ENCODE data around the gene SUMO4.
A peak's percentile ranks its signal among the peaks of the same experiment; 100 is the strongest.

SUMO4 gene

DNA sequence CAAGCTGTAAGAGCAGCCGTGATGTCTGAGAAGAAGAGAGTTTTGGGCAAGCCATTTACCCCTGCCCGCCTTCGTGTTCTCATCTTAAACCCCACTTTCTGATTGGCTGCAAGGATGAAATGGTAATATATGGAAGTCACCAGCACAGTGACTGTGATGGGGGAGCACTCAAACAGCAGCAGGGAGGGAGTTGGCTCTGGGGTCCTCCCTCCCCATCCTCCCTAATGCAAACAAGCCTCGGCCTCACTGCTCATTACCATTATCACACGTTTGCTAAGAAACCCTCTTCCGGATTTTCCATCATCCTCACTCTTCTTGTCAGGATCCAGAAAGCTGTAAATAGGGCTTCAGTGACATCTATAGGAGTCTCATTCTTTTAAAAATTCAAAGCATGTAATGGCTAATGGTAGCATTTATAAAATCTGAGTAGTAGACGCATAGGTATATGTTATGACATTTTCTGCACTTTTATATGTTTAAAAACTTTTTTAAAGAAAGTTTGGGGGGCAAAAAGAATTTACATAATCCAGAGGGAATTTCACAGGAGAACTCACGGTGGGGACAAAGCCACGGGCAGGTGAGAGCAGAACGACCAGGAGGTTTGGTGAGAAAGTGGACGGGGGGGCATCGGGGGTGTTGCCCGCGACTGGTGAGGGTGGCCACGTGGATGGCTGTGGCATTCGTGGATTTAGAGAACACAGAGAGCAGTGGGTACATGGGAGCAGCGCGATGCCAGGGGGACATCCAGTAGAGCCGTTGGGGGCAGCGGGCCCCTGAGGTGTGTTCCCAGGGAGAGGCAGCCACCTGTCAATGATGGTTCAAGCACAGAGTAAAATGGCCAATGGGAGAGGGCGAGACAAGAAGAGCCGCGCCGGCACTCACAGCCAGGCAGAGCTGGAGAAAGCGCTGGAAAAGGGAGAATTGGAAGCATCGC lies 29.6 kb downstream of the SUMO4 start:
- WGBS (ENCODE audit: insufficient coverage) = 96% methylated on average over 22 of the region's 26 CpGs
- DNase-seq = no peak
- POLR2A ChIA-PET = no interaction called here
- H3K4me3 ChIP-seq (ENCODE audit: control insufficient read depth in 1 of 7, extremely low read depth in 1 of 7, insufficient read depth in 4 of 7, low read depth in 2 of 7, low read length in 6 of 7) = no peak overlapping the region
- no peaks in the 10 kb centered on the region for H3K36me3 ChIP-seq (ENCODE audit: control insufficient read depth in 4 of 4, insufficient read depth in 4 of 4, low read length in 3 of 4)
- H3K9me3 ChIP-seq (ENCODE audit: control extremely low read depth in 1 of 5, control insufficient read depth in 4 of 5, insufficient read depth in 2 of 5, low read depth in 1 of 5, low read length in 4 of 5) = no peaks in the 10 kb centered on the region
- H3K27ac ChIP-seq (ENCODE audit: insufficient read depth in 1 of 2, low read depth in 1 of 2, low read length in 2 of 2, poor library complexity in 1 of 2, severe bottlenecking in 2 of 2) = no peak overlapping the region
- H3K4me1 ChIP-seq (ENCODE audit: control extremely low read depth in 1 of 4, control insufficient read depth in 4 of 4, insufficient read depth in 4 of 4, low read length in 3 of 4) = peaks cover 0 to 10% (median 4%) of the 10 kb centered on the region in 4 experiments
- no peaks in the 10 kb centered on the region for H3K27me3 ChIP-seq (replicated peaks in 2 of 5; ENCODE audit: control insufficient read depth in 4 of 5, insufficient read depth in 5 of 5, low read length in 4 of 5)
- CTCF ChIA-PET = interaction anchor here (1.0 to 8.2 kb wide), 8 partner anchors 9 to 406 kb away, joined by 3 to 86 read pairs (median 6); no protein-coding TSS in a partner anchor

DNA sequence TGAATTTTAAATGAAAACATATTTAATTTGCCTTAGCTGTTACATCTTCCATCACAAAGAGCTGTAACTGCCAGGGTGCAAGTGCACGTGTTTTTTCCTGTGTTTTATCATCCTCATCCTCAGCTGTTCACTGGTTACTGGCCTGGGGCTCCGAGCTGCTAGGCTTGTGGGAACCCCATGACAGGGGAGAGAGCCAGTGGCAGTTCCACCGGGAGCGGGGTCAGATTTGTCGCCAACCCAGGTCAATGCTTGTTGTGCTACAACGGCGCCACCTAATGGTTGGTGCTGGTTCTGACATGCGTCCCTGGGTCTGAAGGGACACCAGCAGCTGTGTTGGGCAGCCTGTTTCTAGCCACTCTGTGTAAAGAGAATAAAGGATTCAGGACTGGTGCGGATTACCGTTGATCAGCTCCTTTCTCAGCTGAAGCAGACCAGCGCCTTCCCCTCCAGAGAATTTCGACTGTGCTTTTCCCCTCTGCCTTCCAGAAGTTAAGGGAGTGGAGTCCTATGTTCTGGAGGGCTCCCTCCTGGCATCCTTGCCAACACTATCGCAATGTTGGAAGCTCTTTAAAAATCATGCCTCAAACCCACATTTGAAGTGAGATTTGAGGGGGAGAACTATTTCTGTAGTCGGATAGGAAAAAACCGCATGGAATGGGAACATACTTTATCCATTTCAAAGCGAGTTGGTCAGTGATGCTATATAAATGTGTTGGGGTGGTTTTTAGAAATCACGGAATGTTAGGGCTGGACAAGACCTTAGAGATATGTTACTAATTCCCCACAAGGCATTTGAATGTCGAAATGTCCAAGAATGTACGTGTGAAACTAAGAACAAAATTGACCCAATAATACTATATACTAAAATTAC lies 32.1 kb downstream of the SUMO4 start:
- no peaks in the 10 kb centered on the region for H3K27me3 ChIP-seq (replicated peaks in 2 of 5; ENCODE audit: control insufficient read depth in 4 of 5, insufficient read depth in 5 of 5, low read length in 4 of 5)
- H3K36me3 ChIP-seq (ENCODE audit: control insufficient read depth in 4 of 4, insufficient read depth in 4 of 4, low read length in 3 of 4) = no peaks in the 10 kb centered on the region
- no peak overlapping the region for H3K27ac ChIP-seq (ENCODE audit: insufficient read depth in 1 of 2, low read depth in 1 of 2, low read length in 2 of 2, poor library complexity in 1 of 2, severe bottlenecking in 2 of 2)
- H3K4me1 ChIP-seq (ENCODE audit: control extremely low read depth in 1 of 4, control insufficient read depth in 4 of 4, insufficient read depth in 4 of 4, low read length in 3 of 4) = peaks cover 0 to 10% (median 4%) of the 10 kb centered on the region in 4 experiments
- peak; percentile 82 to 89 (median 83) for DNase-seq
- POLR2A ChIA-PET = interaction anchor here (0.6 to 0.7 kb wide), 4 partner anchors 57 to 242 kb away, joined by 3 to 5 read pairs (median 3); no protein-coding TSS in a partner anchor
- WGBS (ENCODE audit: insufficient coverage) = 10% methylated on average over 10 of the region's 19 CpGs
- no peaks in the 10 kb centered on the region for H3K9me3 ChIP-seq (ENCODE audit: control extremely low read depth in 1 of 5, control insufficient read depth in 4 of 5, insufficient read depth in 2 of 5, low read depth in 1 of 5, low read length in 4 of 5)
- CTCF ChIA-PET = interaction anchor here (0.6 to 8.2 kb wide), 50 partner anchors 9 to 855 kb away, joined by 3 to 86 read pairs (median 5); no protein-coding TSS in a partner anchor
- peak overlapping the region in 2 of 7 experiments; percentile 56 to 58 for H3K4me3 ChIP-seq (ENCODE audit: control insufficient read depth in 1 of 7, extremely low read depth in 1 of 7, insufficient read depth in 4 of 7, low read depth in 2 of 7, low read length in 6 of 7)

DNA sequence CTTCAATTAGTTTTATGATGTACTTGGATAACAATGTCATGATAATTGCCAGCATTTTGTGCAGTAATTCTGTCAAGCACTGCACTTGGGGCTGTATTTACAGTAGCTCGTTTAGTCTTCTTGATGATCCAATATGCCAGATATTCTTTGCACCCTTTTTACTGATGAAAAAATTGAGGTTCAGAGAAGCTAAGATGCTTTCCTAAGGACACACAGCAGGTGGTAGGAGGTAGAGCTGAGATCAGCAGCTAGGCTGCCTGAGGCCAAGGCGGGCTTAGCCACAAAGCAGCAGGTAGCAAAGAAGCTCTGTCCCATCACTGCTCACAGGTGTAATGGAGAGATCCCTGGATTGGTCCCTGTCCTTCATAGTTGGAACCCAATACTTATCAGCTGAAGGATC lies 33.3 kb downstream of the SUMO4 start:
- 100% methylated on average over 2 of the region's 2 CpGs for WGBS (ENCODE audit: insufficient coverage)
- POLR2A ChIA-PET = no interaction called here
- no peak for DNase-seq

DNA sequence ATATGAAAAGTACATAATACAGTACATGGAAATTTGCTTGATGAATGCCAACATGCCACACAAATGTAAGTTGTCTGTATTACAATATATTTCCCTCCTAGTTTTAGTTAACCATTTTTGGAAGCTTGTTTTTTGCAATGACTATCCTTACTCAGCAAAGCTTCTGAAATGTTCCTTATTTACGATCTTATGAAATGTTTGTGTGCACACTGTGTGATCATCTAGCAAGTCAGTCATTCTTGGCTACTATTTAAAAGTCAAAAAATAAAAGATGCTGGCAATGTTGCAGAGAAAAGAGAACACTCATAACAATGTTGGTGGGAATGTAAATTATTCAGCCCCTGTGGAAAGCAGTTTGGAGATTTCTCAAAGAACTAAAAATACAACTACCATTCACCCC lies 33.8 kb downstream of the SUMO4 start:
- Histone ChIP-seq H3K27me3 (replicated peaks in 2 of 5; ENCODE audit: control insufficient read depth in 4 of 5, insufficient read depth in 5 of 5, low read length in 4 of 5) (no peaks in the 10 kb centered on the region), H3K4me1 (ENCODE audit: control extremely low read depth in 1 of 4, control insufficient read depth in 4 of 4, insufficient read depth in 4 of 4, low read length in 3 of 4) (peaks cover 0 to 10% (median 4%) of the 10 kb centered on the region in 4 experiments), H3K9me3 (ENCODE audit: control extremely low read depth in 1 of 5, control insufficient read depth in 4 of 5, insufficient read depth in 2 of 5, low read depth in 1 of 5, low read length in 4 of 5) (no peaks in the 10 kb centered on the region), H3K27ac (ENCODE audit: insufficient read depth in 1 of 2, low read depth in 1 of 2, low read length in 2 of 2, poor library complexity in 1 of 2, severe bottlenecking in 2 of 2) (no peak overlapping the region), H3K4me3 (ENCODE audit: control insufficient read depth in 1 of 7, extremely low read depth in 1 of 7, insufficient read depth in 4 of 7, low read depth in 2 of 7, low read length in 6 of 7) (no peak overlapping the region), H3K36me3 (ENCODE audit: control insufficient read depth in 4 of 4, insufficient read depth in 4 of 4, low read length in 3 of 4) (no peaks in the 10 kb centered on the region)
- CTCF ChIA-PET = interaction anchor here (0.8 to 8.2 kb wide), 11 partner anchors 13 to 856 kb away, joined by 3 to 86 read pairs (median 4); no protein-coding TSS in a partner anchor
- WGBS (ENCODE audit: insufficient coverage) = no CpG with 5 or more reads among the region's 1 CpG
- POLR2A ChIA-PET = no interaction called here
- no peak for DNase-seq

More for the DNA sequence above, 33.3 kb downstream of the SUMO4 start:
- Histone ChIP-seq H3K36me3 (ENCODE audit: control insufficient read depth in 4 of 4, insufficient read depth in 4 of 4, low read length in 3 of 4) (no peaks in the 10 kb centered on the region), H3K4me1 (ENCODE audit: control extremely low read depth in 1 of 4, control insufficient read depth in 4 of 4, insufficient read depth in 4 of 4, low read length in 3 of 4) (peaks cover 0 to 10% (median 4%) of the 10 kb centered on the region in 4 experiments), H3K27ac (ENCODE audit: insufficient read depth in 1 of 2, low read depth in 1 of 2, low read length in 2 of 2, poor library complexity in 1 of 2, severe bottlenecking in 2 of 2) (no peak overlapping the region), H3K27me3 (replicated peaks in 2 of 5; ENCODE audit: control insufficient read depth in 4 of 5, insufficient read depth in 5 of 5, low read length in 4 of 5) (no peaks in the 10 kb centered on the region), H3K9me3 (ENCODE audit: control extremely low read depth in 1 of 5, control insufficient read depth in 4 of 5, insufficient read depth in 2 of 5, low read depth in 1 of 5, low read length in 4 of 5) (no peaks in the 10 kb centered on the region), H3K4me3 (ENCODE audit: control insufficient read depth in 1 of 7, extremely low read depth in 1 of 7, insufficient read depth in 4 of 7, low read depth in 2 of 7, low read length in 6 of 7) (no peak overlapping the region)
- CTCF ChIA-PET = interaction anchor here (0.8 to 8.2 kb wide), 13 partner anchors 13 to 856 kb away, joined by 3 to 86 read pairs (median 6); no protein-coding TSS in a partner anchor

DNA sequence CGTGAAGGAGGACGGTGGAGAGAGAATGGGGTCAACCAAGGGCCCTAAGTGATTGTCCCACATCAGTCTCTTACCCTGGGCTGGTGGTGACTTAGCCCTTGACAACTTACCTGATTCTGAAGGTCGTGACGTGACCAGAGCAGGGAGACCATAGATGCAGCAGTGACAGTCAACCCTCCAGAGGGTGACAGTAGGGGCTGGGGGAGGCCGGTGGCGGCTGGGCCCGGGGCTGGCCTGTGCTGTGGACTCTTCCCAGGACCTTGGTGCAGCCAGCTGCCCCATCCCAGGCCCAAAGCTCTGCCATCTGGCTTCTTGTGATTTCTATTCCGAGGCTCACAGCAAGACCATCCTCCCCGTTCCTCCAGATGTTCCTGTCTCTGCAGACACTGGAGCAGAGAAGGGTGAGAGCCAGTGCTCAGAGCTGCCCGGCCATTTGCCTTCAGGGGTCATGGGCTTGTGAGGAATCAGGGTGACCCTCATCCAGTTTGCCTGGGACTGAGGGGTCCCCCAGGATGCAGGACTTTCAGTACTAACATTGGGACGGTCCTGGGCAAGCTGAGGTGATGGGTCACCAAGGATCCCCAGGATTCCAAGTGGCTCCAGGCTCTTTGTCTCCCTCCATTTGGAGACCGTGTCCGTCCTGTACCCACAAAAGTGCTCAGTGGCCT lies 36.0 kb downstream of the SUMO4 start:
- CTCF ChIA-PET = interaction anchor here (0.8 to 1.6 kb wide), 6 partner anchors 28 to 409 kb away, joined by 3 to 5 read pairs (median 4); no protein-coding TSS in a partner anchor
- 93% methylated on average over 13 of the region's 13 CpGs for WGBS (ENCODE audit: insufficient coverage)
- Histone ChIP-seq H3K27ac (ENCODE audit: insufficient read depth in 1 of 2, low read depth in 1 of 2, low read length in 2 of 2, poor library complexity in 1 of 2, severe bottlenecking in 2 of 2) (no peak overlapping the region), H3K4me1 (ENCODE audit: control extremely low read depth in 1 of 4, control insufficient read depth in 4 of 4, insufficient read depth in 4 of 4, low read length in 3 of 4) (peaks cover 0 to 10% (median 4%) of the 10 kb centered on the region in 4 experiments), H3K27me3 (replicated peaks in 2 of 5; ENCODE audit: control insufficient read depth in 4 of 5, insufficient read depth in 5 of 5, low read length in 4 of 5) (no peaks in the 10 kb centered on the region), H3K36me3 (ENCODE audit: control insufficient read depth in 4 of 4, insufficient read depth in 4 of 4, low read length in 3 of 4) (no peaks in the 10 kb centered on the region), H3K4me3 (ENCODE audit: control insufficient read depth in 1 of 7, extremely low read depth in 1 of 7, insufficient read depth in 4 of 7, low read depth in 2 of 7, low read length in 6 of 7) (no peak overlapping the region), H3K9me3 (ENCODE audit: control extremely low read depth in 1 of 5, control insufficient read depth in 4 of 5, insufficient read depth in 2 of 5, low read depth in 1 of 5, low read length in 4 of 5) (no peaks in the 10 kb centered on the region)
- no peak for DNase-seq
- POLR2A ChIA-PET = no interaction called here

DNA sequence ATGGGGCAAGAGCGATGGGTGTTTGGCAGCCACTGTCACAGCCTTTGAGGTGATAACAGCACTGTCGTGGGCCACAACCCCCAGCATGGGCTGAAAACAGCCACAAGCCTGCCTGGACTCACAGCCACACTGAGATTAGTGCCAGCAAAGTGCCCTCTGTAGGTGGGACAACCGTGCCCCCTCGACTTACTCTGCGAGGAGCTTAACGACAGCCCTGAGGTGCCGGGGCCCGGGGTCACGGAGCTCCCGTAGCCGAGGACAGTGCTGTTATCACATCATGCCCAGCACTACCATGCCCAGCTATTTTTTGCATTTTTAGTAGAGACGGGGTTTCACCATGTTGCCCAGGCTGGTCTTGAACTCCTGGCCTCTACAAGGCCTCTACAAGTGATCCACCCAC lies 36.6 kb downstream of the SUMO4 start:
- 95% methylated on average over 12 of the region's 12 CpGs for WGBS (ENCODE audit: insufficient coverage)
- no peak for DNase-seq
- no peak overlapping the region for H3K4me3 ChIP-seq (ENCODE audit: control insufficient read depth in 1 of 7, extremely low read depth in 1 of 7, insufficient read depth in 4 of 7, low read depth in 2 of 7, low read length in 6 of 7)
- POLR2A ChIA-PET = no interaction called here
- H3K9me3 ChIP-seq (ENCODE audit: control extremely low read depth in 1 of 5, control insufficient read depth in 4 of 5, insufficient read depth in 2 of 5, low read depth in 1 of 5, low read length in 4 of 5) = no peaks in the 10 kb centered on the region
- peaks cover 0 to 8% (median 4%) of the 10 kb centered on the region in 4 experiments for H3K4me1 ChIP-seq (ENCODE audit: control extremely low read depth in 1 of 4, control insufficient read depth in 4 of 4, insufficient read depth in 4 of 4, low read length in 3 of 4)
- CTCF ChIA-PET = interaction anchor here (0.8 to 1.6 kb wide), 7 partner anchors 11 to 410 kb away, joined by 3 to 5 read pairs (median 3); no protein-coding TSS in a partner anchor
- no peaks in the 10 kb centered on the region for H3K27me3 ChIP-seq (replicated peaks in 2 of 5; ENCODE audit: control insufficient read depth in 4 of 5, insufficient read depth in 5 of 5, low read length in 4 of 5)
- no peaks in the 10 kb centered on the region for H3K36me3 ChIP-seq (ENCODE audit: control insufficient read depth in 4 of 4, insufficient read depth in 4 of 4, low read length in 3 of 4)
- H3K27ac ChIP-seq (ENCODE audit: insufficient read depth in 1 of 2, low read depth in 1 of 2, low read length in 2 of 2, poor library complexity in 1 of 2, severe bottlenecking in 2 of 2) = no peak overlapping the region

All from common myeloid progenitor, CD34-positive (primary cell).